HG03432 (cell line): ENCODE results near the gene AGBL1.

Experiments
- ATAC-seq: cut with Tn5 transposase; IDR thresholded peaks from one replicate; pipeline ENCODE4 v1.9.1; 2021; ENCODE audit warnings: mild to moderate bottlenecking, moderate library complexity; ENCODE audit not compliant: unreplicated experiment

AGBL1 gene

GRCh38 chr15:86316726-86317383, 237.2 kb downstream of the AGBL1 start:
- ATAC-seq, result no peak

GRCh38 chr15:86317384-86317740, 237.7 kb downstream of the AGBL1 start:
- ATAC-seq, result no peak

- no peak for ATAC-seq
Measured at GRCh38 chr15:86322629-86323028, 243.0 kb downstream of the AGBL1 start.

GRCh38 chr15:86327230-86327865, 247.7 kb downstream of the AGBL1 start:
- no peak for ATAC-seq

DNA sequence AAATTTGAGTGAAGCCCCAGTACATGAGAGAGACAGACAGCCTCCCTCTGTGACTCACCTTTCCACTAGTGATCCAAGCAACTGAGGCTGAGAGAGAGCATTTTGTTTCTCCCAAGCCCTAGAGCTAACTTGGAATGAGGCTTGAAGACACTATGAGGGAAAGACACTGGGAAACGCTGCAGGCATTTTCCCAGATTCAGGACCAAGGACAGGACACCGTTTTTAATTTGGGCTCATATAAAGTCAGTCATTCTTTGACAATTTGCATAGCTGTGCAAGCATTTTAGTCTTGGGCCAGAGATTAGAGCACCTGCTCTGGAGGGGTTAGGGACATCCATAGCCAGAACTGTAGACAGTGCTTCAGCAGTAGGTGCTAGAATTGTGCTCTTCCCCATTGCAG, 249.0 kb downstream of the AGBL1 start:
- no peak for ATAC-seq

DNA sequence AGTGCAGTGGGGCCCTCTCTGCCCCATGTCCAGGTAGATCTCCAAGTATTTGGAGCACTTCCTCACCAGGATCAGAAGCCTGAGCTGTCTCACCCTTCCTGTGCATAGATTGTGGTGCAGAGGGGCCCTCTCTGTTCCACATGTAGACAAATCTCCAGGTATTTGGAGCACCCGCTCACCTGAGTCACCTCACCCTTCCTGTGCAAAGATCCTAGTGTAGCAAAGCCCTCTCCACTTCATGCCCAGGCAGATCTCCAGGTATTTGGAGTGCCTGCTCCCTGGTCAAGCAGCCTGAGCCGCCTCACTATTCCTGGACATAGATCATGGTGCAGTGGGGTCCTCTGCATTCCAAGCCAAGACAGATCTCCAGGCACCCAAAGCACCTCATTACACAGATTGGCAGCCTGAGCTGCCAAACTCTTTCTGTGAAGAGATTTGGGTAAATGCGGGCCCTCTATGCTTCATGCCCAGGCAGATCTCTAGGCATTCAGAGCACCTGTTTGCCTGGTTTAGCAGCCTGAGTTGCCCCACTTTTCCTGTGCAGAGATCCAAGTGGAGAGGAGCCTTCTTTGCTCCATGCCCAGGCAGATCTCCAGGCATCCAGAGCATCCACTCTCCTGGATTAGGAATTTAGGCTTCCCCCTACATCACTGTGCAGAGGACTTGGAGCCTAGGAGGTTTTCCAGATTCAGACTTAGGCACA, 249.8 kb downstream of the AGBL1 start:
- no peak for ATAC-seq

DNA sequence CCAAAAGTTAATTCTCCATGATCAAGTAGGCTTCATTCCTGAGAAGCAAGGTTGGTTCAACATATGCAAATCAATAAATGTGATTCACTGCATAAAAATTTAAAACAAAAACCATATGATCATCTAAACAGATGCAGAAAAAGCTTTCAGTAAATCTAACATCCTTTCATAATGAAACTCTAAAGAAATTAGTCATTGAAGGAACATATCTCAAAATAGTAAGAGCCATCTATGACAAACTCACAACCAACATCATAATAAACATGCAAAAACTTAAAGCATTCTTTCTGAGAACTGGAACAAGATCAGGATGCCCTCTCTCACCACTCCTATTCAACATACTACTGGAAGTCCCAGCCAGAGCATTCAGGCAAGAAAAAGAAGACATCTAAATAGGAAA, 254.1 kb downstream of the AGBL1 start:
- ATAC-seq, result no peak

DNA sequence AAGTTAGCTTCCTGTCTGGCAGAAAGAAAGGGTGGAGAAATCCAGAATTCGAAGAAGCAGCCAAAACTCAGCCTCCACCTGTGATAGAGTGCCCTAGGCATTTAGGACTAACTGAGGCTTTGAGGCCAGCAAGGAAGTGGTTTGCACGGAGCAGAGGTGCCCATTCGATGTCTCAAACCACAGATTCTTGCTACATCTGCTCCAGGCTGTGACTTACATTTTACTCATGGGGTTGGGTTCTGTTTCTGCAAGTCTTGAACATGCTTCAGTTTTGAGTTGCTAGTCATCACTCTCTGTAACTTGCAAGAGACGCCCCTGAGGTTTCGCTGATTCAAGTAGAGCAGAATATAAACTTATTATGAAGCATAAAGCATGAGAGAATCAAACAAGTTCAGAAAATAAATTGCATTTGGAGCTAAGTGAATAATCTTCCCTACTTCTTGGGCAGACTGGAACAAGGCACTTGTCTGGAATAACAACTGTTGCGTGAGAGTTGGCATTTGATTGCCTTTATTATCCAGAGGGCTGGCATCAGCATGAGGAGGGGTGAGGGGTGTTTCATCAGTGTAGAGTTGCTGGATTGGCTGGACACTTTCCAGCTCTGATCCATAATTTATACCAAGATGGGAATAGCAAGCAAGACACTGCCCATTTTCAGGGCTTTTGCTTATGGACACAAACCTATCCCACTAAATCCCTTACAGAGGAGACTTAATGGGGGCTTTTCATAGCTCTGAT, 256.5 kb downstream of the AGBL1 start:
- ATAC-seq, result no peak

DNA sequence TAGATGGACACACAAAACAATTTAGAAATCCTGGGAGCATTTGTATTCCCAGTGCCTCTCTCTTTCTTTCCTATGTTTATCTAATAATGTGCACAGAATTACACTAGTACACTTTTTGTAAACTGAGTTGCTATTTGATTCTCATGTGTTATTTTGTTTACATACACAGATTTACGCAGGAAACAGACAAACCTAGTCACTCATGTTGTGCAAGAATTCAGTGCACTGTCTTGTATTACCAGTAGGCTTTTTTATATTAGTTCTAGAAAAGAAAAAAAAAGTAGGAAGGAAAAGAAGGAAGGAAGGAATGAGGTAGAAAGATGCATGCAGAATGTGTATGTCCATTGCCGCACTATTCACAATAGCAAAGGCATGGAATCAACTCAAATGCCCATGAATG, 257.4 kb downstream of the AGBL1 start:
- ATAC-seq, result no peak

DNA sequence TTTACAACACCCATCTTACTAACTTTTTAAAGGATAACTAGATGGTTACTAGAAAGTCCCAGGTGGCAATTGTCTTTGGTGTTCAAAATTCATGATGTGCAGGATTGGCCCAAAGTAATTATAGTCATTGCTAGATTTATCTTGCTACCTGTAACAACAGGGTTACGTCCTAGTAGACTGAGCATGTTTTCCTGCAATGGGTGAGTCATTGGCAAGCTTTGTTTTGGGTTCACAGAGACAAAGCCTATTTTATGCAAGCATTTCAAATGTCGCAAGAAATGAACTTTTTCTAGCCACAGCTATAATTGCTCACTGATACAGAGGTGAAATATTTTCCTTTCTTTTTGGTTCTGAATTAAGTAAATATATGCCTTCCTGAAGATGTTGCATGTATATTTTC, 267.6 kb downstream of the AGBL1 start:
- no peak for ATAC-seq

- no peak for ATAC-seq
Measured at GRCh38 chr15:86349565-86349964, 269.9 kb downstream of the AGBL1 start.

- no peak for ATAC-seq
Measured at GRCh38 chr15:86353213-86353612, 273.5 kb downstream of the AGBL1 start.

DNA sequence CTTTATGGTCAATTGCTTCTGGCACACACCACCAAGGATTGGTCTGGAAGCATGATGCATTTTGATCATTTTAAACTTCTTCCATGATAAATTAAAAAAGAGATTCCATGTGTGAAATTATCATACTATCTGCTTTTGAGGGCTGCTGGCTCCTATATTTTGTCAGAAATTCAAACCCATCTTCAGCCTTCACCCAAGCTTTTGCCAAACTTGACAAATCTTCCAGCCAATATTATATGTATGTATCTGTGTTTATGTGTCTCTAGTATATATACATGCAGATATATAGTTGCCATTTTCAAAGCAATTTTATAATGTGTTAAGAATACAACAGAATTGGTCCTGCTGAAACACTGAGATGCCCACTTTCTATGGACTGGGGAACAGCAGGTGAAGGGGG, 275.7 kb downstream of the AGBL1 start:
- ATAC-seq, result no peak

DNA sequence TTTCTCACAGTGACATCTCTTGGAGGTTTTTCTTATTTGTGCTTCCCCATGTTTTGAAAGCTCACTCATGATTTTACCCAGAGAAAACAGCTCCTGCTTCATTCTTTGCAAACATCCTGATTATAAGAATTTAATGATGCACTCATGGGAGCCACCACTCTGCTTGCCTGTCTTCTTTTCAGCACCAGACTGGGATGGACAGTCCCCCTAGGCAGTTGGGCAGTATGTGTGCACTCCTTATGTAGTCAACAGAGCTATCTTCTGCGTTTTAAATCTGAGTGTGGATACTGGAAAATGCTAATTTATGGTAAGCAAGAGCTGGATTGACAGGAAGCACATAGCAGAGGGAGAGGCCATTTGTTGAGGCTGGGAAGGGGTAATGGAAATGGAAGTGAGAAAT, 276.1 kb downstream of the AGBL1 start:
- no peak for ATAC-seq

GRCh38 chr15:86362555-86362954, 282.9 kb downstream of the AGBL1 start:
- ATAC-seq, result no peak

DNA sequence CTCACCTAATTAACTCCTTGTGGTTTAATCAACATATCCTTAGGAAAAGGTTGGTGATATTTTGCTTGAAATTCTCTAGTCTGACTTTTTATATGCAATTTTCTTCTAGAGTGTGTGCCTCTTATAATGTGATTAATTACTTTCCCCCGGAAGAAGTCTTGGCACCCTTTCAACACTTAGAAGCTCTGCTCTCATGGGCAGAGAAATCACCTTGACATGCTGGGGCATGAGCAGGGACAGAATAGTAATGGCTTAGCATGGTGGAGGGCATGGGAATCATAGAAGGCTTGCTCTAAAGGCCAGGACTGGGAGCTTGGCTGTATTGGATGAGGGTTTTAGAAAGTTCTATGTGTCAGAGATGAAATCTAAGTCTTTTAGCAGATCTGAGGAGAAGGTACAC, 293.5 kb downstream of the AGBL1 start:
- no peak for ATAC-seq

- ATAC-seq, result no peak
Measured at GRCh38 chr15:86375733-86376280, 296.1 kb downstream of the AGBL1 start.

- ATAC-seq, result no peak
Measured at GRCh38 chr15:86377914-86378313, 298.2 kb downstream of the AGBL1 start.

- no peak for ATAC-seq
Measured at GRCh38 chr15:86382341-86382740, 302.7 kb downstream of the AGBL1 start.

DNA sequence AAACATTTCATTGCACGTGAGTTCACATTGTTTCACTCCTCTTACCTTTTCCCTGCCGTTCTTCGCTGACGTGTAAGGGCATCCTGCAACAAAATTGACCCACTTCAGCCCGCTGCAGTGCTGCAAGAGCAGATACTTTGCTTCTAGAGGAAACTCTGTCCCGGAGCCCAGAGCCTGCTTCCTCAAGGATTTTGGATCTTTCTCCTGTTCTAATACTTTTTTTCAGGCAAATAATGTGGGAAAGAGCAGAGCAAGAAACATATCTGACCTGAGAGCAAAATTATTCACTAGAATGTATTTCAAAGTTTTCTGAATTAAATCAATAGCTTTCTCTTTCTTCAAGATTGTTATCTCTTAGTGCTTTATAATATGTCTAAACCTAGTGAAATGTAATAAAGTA, 303.9 kb downstream of the AGBL1 start:
- ATAC-seq, result no peak

GRCh38 chr15:86384186-86384585, 304.5 kb downstream of the AGBL1 start:
- no peak for ATAC-seq
